HepG2 (cell line): ENCODE results near the gene RIC3. TPM values are rescaled to one million over a fixed set of nuclear protein-coding genes. Genes with fewer than 3 reads are reported as not detected.

Experiments
- ATAC-seq: fragments of 200-7000 bp; cut with Tn5 transposase; 3 replicates; pipeline ENCODE4 v1.9.1; 2020; ENCODE audit warnings: mild to moderate bottlenecking, moderate library complexity
- BruUV-seq: library from RNA; stranded (reverse); fragments of 400-500 nt; replicated peaks from 2 replicates; lab custom pipeline; 2021; lab: Mats Ljungman, UMichigan
- CTCF ChIA-PET: fragments of 300-600 bp; formaldehyde crosslinking; extraction: SDS; loops from one replicate; lab custom pipeline; 2021; ENCODE audit warnings: low total read pairs, inconsistent platforms, low intra/inter-chr PET ratio; lab: Yijun Ruan, JAX
- POLR2A ChIA-PET: fragments of 350-600 bp; sonication (Branson Sonifier 250); formaldehyde crosslinking; loops from one replicate; lab custom pipeline; 2020; ENCODE audit warnings: antibody characterized with exemption, inconsistent platforms; lab: Yijun Ruan, JAX
- DNase-seq: peaks from one replicate; pipeline ENCODE4 v3.0.0-alpha.2; 2015; ENCODE audit warnings: low spot score
- FAIRE-seq: peaks from 3 replicates; lab custom pipeline; 2011; peaks lifted over from hg19 to GRCh38; lab: Jason Lieb, UNC
- H2AFZ ChIP-seq: one replicate; pipeline ENCODE4 v1.6.1; 2011; ENCODE audit warnings: low read length, inconsistent platforms
- H3K27ac ChIP-seq: fragments of 300-600 bp; 3 replicates; pipeline ENCODE4 v1.8.0; 2011; ENCODE audit warnings: mixed run types, mild to moderate bottlenecking, mixed read lengths, low read length, inconsistent platforms; ENCODE audit not compliant: insufficient read depth; ENCODE audit errors: extremely low read length
- H3K27me3 ChIP-seq, 2 experiments: fragments of 200-600 bp in 1 of 2; 2 replicates in 1 of 2; 3 replicates in 1 of 2; pipeline versions ENCODE4 v1.6.0 to v1.8.0; 2011; ENCODE audit warnings: low read length in 2 of 2, mild to moderate bottlenecking in 2 of 2, moderate library complexity in 2 of 2, inconsistent platforms in 1 of 2; ENCODE audit not compliant: insufficient read depth in 2 of 2, control insufficient read depth in 1 of 2
- H3K36me3 ChIP-seq, 2 experiments: fragments of 200-600 bp in 1 of 2; replicated peaks in 1 of 2; 2 replicates in 1 of 2; 3 replicates in 1 of 2; pipeline versions ENCODE4 v1.5.1 to v1.8.0; 2011; ENCODE audit warnings: low read length in 2 of 2, inconsistent platforms in 1 of 2; ENCODE audit not compliant: insufficient read depth in 2 of 2, control insufficient read depth in 1 of 2
- H3K4me1 ChIP-seq: 2 replicates; pipeline ENCODE4 v1.5.1; 2012; ENCODE audit warnings: low read length, inconsistent platforms; ENCODE audit not compliant: insufficient read depth
- H3K4me2 ChIP-seq: 2 replicates; pipeline ENCODE4 v1.6.0; 2011; ENCODE audit warnings: low read depth, low read length, inconsistent platforms
- H3K4me3 ChIP-seq, 3 experiments: fragments of 200-600 bp in 1 of 3; sonication (generic), shearing (Covaris generic) in 1 of 3; replicated peaks in 1 of 3; 2 replicates each; pipeline ENCODE4 v1.5.1; 2011 to 2016; ENCODE audit warnings: low read length in 3 of 3, inconsistent platforms in 2 of 3, low read depth in 2 of 3, mild to moderate bottlenecking in 2 of 3, control low read depth in 1 of 3, mixed read lengths in 1 of 3; ENCODE audit not compliant: insufficient read depth in 1 of 3
- H3K79me2 ChIP-seq: one replicate; pipeline ENCODE4 v1.6.1; 2011; ENCODE audit warnings: low read length, inconsistent platforms; ENCODE audit not compliant: insufficient read depth
- H3K9ac ChIP-seq: 2 replicates; pipeline ENCODE4 v1.6.0; 2011; ENCODE audit warnings: mild to moderate bottlenecking, low read depth, low read length, inconsistent platforms; ENCODE audit not compliant: insufficient read depth
- H3K9me3 ChIP-seq: 2 replicates; pipeline ENCODE4 v1.5.1; 2012; ENCODE audit warnings: mild to moderate bottlenecking, low read length
- H4K20me1 ChIP-seq: 2 replicates; pipeline ENCODE4 v1.6.0; 2011; ENCODE audit warnings: inconsistent platforms, mild to moderate bottlenecking, low read length, moderate library complexity; ENCODE audit not compliant: insufficient read depth
- FOXM1 ChIP-seq: sonication (generic); formaldehyde crosslinking; IDR thresholded peaks from 2 replicates; pipeline ENCODE4 v1.5.0; 2020; ENCODE audit warnings: missing genetic modification reagents
- MAFF ChIP-seq: IDR thresholded peaks from 2 replicates; pipeline ENCODE4 v1.6.1; 2011; ENCODE audit warnings: low read depth, low read length, improper control_type of control experiment
- MAFK ChIP-seq, 2 experiments: IDR thresholded peaks in 1 of 2; conservative IDR thresholded peaks in 1 of 2; 2 replicates each; pipeline ENCODE4 v1.6.1; 2011; ENCODE audit warnings: improper control_type of control experiment in 2 of 2, low read length in 2 of 2
- SP2 ChIP-seq: sonication (generic); formaldehyde crosslinking; IDR thresholded peaks from 2 replicates; pipeline ENCODE4 v1.5.1; 2020; ENCODE audit warnings: mild to moderate bottlenecking, missing genetic modification reagents
- WGBS: methylation state at CpG from one replicate; pipeline ENCODE4 v1.1.6; 2017; ENCODE audit warnings: low lambda C conversion rate; 5-methylcytosine and 5-hydroxymethylcytosine counted together
- in situ Hi-C: cut with HindIII; loops from 2 replicates; pipeline ENCODE4 v1.10.0; 2017; ENCODE audit warnings: low pct_unique_long_range_greater_than_20kb; ENCODE audit not compliant: extremely low pct_ligation_motif_present
- intact Hi-C: fragments of 100-400 bp; cut with micrococcal nuclease; formaldehyde crosslinking; loops from one replicate; pipeline ENCODE4 v1.10.0; 2022; ENCODE audit not compliant: unreplicated experiment
- polyA plus RNA-seq, 8 experiments: library from polyadenylated mRNA; depleted of rRNA in 3 of 8; stranded (reverse) in 7 of 8; unstranded in 1 of 8; fragments of >200 nt; fragmentation: Illumina TruSeq in 4 of 8; extraction: Trizol in 4 of 8; gene quantifications; 2 replicates each; pipeline versions ENCODE4 v1.2.1 to v1.2.3, GENCODE V29; 2011 to 2016; ENCODE audit warnings: low read depth in 4 of 8, missing spikeins in 1 of 8, mixed read lengths in 1 of 8; ENCODE audit not compliant: insufficient read depth in 1 of 8
- total RNA-seq, 5 experiments: library from RNA; depleted of rRNA; stranded (reverse); fragments of >200 nt; fragmentation: Illumina TruSeq; extraction: Trizol; gene quantifications; 2 replicates each; pipeline ENCODE4 v1.2.3, GENCODE V29; 2016; ENCODE audit warnings: low read depth in 1 of 5
- TF ChIP-seq, protein P1 (sequence below): sonication (generic); formaldehyde crosslinking; IDR thresholded peaks from 2 replicates; pipeline ENCODE4 v1.4.0; 2020; ENCODE audit warnings: mild to moderate bottlenecking, missing genetic modification reagents
- TF ChIP-seq, protein P2 (sequence below): sonication (generic); formaldehyde crosslinking; IDR thresholded peaks from 2 replicates; pipeline ENCODE4 v1.4.0; 2020; ENCODE audit warnings: missing genetic modification reagents, low read depth, mild to moderate bottlenecking, borderline replicate concordance

Gene RIC3
- total and polyA plus RNA-seq, 2 of the 13 experiments (the other 11 are each of a cell fraction or from before 2014, with no cell fraction given) = not detected

DNA sequence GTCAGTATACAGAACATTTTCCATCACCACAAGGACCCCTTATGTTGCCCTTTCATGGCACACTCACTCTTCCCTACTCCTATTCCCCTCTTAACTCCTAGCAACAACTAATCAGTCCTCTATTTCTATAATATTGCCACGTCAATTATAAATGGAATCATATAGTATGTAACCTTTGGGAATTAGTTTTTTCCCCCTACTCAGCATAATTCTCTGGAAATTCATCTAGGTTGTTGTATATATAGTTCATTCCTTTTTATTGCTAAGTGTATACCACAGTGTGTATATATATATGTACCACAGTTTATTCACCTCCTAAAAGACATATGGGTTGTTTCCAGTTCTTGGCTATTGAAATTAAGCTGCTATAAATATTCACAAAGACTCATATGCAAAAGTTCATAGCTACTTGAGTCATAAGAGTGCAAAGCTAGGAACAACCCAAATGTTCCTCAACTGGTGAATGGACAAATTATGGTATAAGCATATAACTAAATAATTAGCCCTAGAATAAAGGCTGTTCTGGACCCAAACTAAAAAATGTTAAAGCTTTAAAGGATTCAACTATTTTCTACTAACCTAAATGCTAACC lies 46.6 kb downstream of the RIC3 start:
- Histone ChIP-seq H3K79me2 (no peaks in the 10 kb centered on the region), H3K9ac (no peak overlapping the region), H3K36me3 (no peaks in the 10 kb centered on the region), H3K4me1 (no peaks in the 10 kb centered on the region), H4K20me1 (no peaks in the 10 kb centered on the region), H3K4me3 (no peak overlapping the region), H3K4me2 (no peak overlapping the region), H3K9me3 (no peaks in the 10 kb centered on the region), H3K27ac (no peak overlapping the region), H2AFZ (no peak overlapping the region), H3K27me3 (no peaks in the 10 kb centered on the region)
- no TSS peak for BruUV-seq
- intact Hi-C loops = no loop called here
- 0% methylated on average over 1 of the region's 1 CpG for WGBS
- POLR2A ChIA-PET = no interaction called here
- DNase-seq (no peak), ATAC-seq (no peak), FAIRE-seq (no peak)
- CTCF ChIA-PET = no interaction called here
- TF ChIP-seq, protein P1, sequence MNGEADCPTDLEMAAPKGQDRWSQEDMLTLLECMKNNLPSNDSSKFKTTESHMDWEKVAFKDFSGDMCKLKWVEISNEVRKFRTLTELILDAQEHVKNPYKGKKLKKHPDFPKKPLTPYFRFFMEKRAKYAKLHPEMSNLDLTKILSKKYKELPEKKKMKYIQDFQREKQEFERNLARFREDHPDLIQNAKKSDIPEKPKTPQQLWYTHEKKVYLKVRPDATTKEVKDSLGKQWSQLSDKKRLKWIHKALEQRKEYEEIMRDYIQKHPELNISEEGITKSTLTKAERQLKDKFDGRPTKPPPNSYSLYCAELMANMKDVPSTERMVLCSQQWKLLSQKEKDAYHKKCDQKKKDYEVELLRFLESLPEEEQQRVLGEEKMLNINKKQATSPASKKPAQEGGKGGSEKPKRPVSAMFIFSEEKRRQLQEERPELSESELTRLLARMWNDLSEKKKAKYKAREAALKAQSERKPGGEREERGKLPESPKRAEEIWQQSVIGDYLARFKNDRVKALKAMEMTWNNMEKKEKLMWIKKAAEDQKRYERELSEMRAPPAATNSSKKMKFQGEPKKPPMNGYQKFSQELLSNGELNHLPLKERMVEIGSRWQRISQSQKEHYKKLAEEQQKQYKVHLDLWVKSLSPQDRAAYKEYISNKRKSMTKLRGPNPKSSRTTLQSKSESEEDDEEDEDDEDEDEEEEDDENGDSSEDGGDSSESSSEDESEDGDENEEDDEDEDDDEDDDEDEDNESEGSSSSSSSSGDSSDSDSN (CRISPR knock-in tag) = no peak
- no peak for TF ChIP-seq FOXM1 (CRISPR knock-in tag)
- peak; percentile 70; the same call in 1 of the 2 replicates for TF ChIP-seq MAFF
- TF ChIP-seq SP2 (CRISPR knock-in tag) = no peak
- TF ChIP-seq MAFK (conservative IDR thresholded peaks at IDR 0.05 in 1 of 2, IDR thresholded peaks at IDR 0.05 in 1 of 2; ENCODE audit: low read length in 2 of 2) = peak; percentile 66 to 84; a peak in 3 of 4 replicates
- TF ChIP-seq, protein P2, sequence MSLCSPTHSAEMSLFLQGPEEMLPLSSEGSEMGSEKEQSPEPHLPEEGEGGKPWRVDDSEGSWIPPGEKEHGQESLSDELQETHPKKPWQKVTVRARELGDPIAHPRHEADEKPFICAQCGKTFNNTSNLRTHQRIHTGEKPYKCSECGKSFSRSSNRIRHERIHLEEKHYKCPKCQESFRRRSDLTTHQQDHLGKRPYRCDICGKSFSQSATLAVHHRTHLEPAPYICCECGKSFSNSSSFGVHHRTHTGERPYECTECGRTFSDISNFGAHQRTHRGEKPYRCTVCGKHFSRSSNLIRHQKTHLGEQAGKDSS = no peak
- in situ Hi-C loops = no loop called here
